HepG2 (cell line): ENCODE results near the gene MSX2.

Experiments
- BHLHE40 ChIP-seq: IDR thresholded peaks from 2 replicates; pipeline ENCODE4 v1.6.1; 2011; ENCODE audit warnings: low read length, improper control_type of control experiment
- FOSL2 ChIP-seq: sonication (generic); formaldehyde crosslinking; IDR thresholded peaks from 2 replicates; pipeline ENCODE4 v1.4.0; 2020; ENCODE audit warnings: missing genetic modification reagents
- FOXP1 ChIP-seq, 2 experiments: fragments of 450-650 bp in 1 of 2; IDR thresholded peaks; 2 replicates each; pipeline ENCODE4 v1.6.1; 2017 to 2018; ENCODE audit warnings: antibody characterized with exemption in 1 of 2
- HNRNPK ChIP-seq: fragments of 200-400 bp; formaldehyde crosslinking; IDR thresholded peaks from 2 replicates; pipeline ENCODE4 v1.6.1; 2018; ENCODE audit warnings: low read length, low read depth, moderate library complexity, mild to moderate bottlenecking; ENCODE audit not compliant: poor library complexity, severe bottlenecking
- JUN ChIP-seq: sonication (generic); formaldehyde crosslinking; IDR thresholded peaks from 2 replicates; pipeline ENCODE4 v1.4.0; 2020; ENCODE audit warnings: mild to moderate bottlenecking, missing genetic modification reagents
- RAD21 ChIP-seq: fragments of 450-650 bp; formaldehyde crosslinking; IDR thresholded peaks from 2 replicates; pipeline ENCODE4 v1.5.0; 2020; ENCODE audit warnings: mild to moderate bottlenecking
- SUZ12 ChIP-seq: fragments of 150-350 bp; IDR thresholded peaks from 2 replicates; pipeline ENCODE4 v1.6.1; 2014; ENCODE audit warnings: low read depth, low read length
- ZNF432 ChIP-seq: sonication (generic); formaldehyde crosslinking; IDR thresholded peaks from 2 replicates; pipeline ENCODE4 v1.5.0; 2020; ENCODE audit warnings: missing genetic modification reagents, mild to moderate bottlenecking, borderline replicate concordance
- TF ChIP-seq, protein P1 (sequence below): sonication (generic); formaldehyde crosslinking; IDR thresholded peaks from 2 replicates; pipeline ENCODE4 v1.4.0; 2020; ENCODE audit warnings: missing genetic modification reagents
- TF ChIP-seq, protein P2 (sequence below): sonication (generic); formaldehyde crosslinking; IDR thresholded peaks from 2 replicates; pipeline ENCODE4 v1.5.0; 2020; ENCODE audit warnings: mild to moderate bottlenecking, missing genetic modification reagents, borderline replicate concordance

DNA sequence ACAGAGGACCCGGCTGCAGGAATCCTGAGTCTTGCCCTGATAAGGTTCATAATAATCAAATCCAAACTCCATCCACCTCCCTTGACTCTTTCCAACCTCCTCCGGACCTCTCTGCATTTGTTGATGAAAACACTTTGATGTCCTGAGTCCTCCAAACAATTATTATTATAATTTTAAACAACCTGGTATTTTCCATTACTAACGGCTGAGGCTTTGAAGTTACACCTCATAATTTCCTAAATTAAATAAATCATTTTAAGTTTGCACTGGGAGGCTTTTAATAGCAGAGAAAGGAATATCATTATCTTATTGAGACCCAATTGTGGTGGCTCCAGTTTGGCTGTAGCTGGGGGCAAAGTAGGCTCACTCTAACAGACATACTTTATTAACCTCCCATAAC is 9.5 kb downstream of the MSX2 start:
- TF ChIP-seq ZNF432 (CRISPR knock-in tag) (no peak), JUN (no peak), BHLHE40 (no peak), HNRNPK (no peak), SUZ12 (no peak), FOXP1 (IDR thresholded peaks at IDR 0.05) (no peak), FOXP1 (CRISPR knock-in tag; IDR thresholded peaks at IDR 0.05) (no peak), FOSL2 (no peak), RAD21 (CRISPR knock-in tag) (no peak)
- TF ChIP-seq, protein P1, sequence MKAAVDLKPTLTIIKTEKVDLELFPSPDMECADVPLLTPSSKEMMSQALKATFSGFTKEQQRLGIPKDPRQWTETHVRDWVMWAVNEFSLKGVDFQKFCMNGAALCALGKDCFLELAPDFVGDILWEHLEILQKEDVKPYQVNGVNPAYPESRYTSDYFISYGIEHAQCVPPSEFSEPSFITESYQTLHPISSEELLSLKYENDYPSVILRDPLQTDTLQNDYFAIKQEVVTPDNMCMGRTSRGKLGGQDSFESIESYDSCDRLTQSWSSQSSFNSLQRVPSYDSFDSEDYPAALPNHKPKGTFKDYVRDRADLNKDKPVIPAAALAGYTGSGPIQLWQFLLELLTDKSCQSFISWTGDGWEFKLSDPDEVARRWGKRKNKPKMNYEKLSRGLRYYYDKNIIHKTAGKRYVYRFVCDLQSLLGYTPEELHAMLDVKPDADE = no peak
- TF ChIP-seq, protein P2, sequence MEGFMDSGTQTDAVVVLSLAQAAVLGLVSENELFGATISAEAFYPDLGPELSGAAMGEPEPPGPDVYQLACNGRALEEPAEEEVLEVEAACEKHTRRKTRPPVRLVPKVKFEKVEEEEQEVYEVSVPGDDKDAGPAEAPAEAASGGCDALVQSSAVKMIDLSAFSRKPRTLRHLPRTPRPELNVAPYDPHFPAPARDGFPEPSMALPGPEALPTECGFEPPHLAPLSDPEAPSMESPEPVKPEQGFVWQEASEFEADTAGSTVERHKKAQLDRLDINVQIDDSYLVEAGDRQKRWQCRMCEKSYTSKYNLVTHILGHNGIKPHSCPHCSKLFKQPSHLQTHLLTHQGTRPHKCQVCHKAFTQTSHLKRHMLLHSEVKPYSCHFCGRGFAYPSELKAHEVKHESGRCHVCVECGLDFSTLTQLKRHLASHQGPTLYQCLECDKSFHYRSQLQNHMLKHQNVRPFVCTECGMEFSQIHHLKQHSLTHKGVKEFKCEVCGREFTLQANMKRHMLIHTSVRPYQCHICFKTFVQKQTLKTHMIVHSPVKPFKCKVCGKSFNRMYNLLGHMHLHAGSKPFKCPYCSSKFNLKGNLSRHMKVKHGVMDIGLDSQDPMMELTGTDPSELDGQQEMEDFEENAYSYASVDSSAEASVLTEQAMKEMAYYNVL (CRISPR knock-in tag) = no peak
